Measurements from ENCODE around the gene EPB41L4B. TPM values are rescaled to one million over a fixed set of nuclear protein-coding genes. Genes with fewer than 3 reads are reported as not detected.
A peak's percentile ranks its signal among the peaks of the same experiment; 100 is the strongest.

EPB41L4B gene
- total and polyA plus RNA-seq, 2 of the 13 experiments (the other 11 are each of a cell fraction or from before 2014, with no cell fraction given): 17.6 to 22.1 TPM

GRCh38 chr9:109319626-109320241 lies 1.1 kb downstream of the EPB41L4B start:
- CTCF ChIA-PET (ENCODE audit: low intra/inter-chr PET ratio, low total read pairs): interaction anchor here (2.4 to 2.8 kb wide), 3 partner anchors 72 to 127 kb away, joined by 13 to 22 read pairs (median 19); no protein-coding TSS in a partner anchor
- POLR2A ChIA-PET: interaction anchor here (0.7 to 2.7 kb wide), 6 partner anchors 8 to 136 kb away, joined by 3 to 13 read pairs (median 4); no protein-coding TSS in a partner anchor
- peak; percentile 7 for ATAC-seq
- no peaks in the 10 kb centered on the region for H4K20me1 ChIP-seq (ENCODE audit: insufficient read depth, low read length)
- no peaks in the 10 kb centered on the region; a peak in 1 of 5 replicates for H3K27me3 ChIP-seq (ENCODE audit: control insufficient read depth in 1 of 2, insufficient read depth in 2 of 2, low read length in 2 of 2)
- H3K79me2 ChIP-seq (ENCODE audit: insufficient read depth, low read length): peaks cover 40% of the 10 kb centered on the region
- H2AFZ ChIP-seq (ENCODE audit: low read length): no peak overlapping the region
- peak overlapping the region; percentile 96 for H3K4me2 ChIP-seq (ENCODE audit: low read depth, low read length)
- in situ Hi-C loops (cut with HindIII; ENCODE audit: extremely low pct_ligation_motif_present, low pct_unique_long_range_greater_than_20kb): loop anchor here (5.0 kb wide), 2 partner anchors 72 to 127 kb away; no protein-coding TSS in a partner anchor
- DNase-seq (ENCODE audit: low spot score): no peak
- FAIRE-seq: no peak
- H3K9ac ChIP-seq (ENCODE audit: insufficient read depth, low read depth, low read length): peak overlapping the region; percentile 68
- peak overlapping the region; percentile 85 to 91 (median 90) for H3K4me3 ChIP-seq (replicated peaks in 1 of 3; ENCODE audit: insufficient read depth in 1 of 3, low read depth in 2 of 3, low read length in 3 of 3)
- BruUV-seq (replicated peaks): no TSS peak
- peaks cover 56% of the 10 kb centered on the region for H3K4me1 ChIP-seq (ENCODE audit: insufficient read depth, low read length)
- no peaks in the 10 kb centered on the region for H3K9me3 ChIP-seq (ENCODE audit: low read length)
- no peak overlapping the region for H3K27ac ChIP-seq (ENCODE audit: extremely low read length, insufficient read depth, low read length)
- intact Hi-C loops (cut with micrococcal nuclease; ENCODE audit: unreplicated experiment): loop anchor here (1.0 to 10.0 kb wide), 5 partner anchors 12 to 205 kb away; partner anchors contain the start of gene TMEM245
- WGBS (ENCODE audit: low lambda C conversion rate): under 1% methylated on average over 20 of the region's 42 CpGs
- no peaks in the 10 kb centered on the region for H3K36me3 ChIP-seq (replicated peaks in 1 of 2; ENCODE audit: control insufficient read depth in 1 of 2, insufficient read depth in 2 of 2, low read length in 2 of 2)
- TF ChIP-seq PHB2 (IDR thresholded peaks at IDR 0.05; ENCODE audit: partially characterized antibody): no peak
- 0 out of 2 replicates have a peak, but pooled peaks have one; percentile 7 for TF ChIP-seq PHF20 (CRISPR knock-in tag; IDR thresholded peaks at IDR 0.05)
- no peak for TF ChIP-seq ZNF282 (IDR thresholded peaks at IDR 0.05; ENCODE audit: partially characterized antibody)
- TF ChIP-seq PAF1 (CRISPR knock-in tag; IDR thresholded peaks at IDR 0.05): no peak
- 0 out of 2 replicates have a peak, but pooled peaks have one; percentile 21 for TF ChIP-seq ZBTB10 (CRISPR knock-in tag; IDR thresholded peaks at IDR 0.05; ENCODE audit: borderline replicate concordance)
- no peak for TF ChIP-seq BRCA1 (CRISPR knock-in tag; IDR thresholded peaks at IDR 0.05)
- peak; percentile 58; the same call in 1 of the 2 replicates for TF ChIP-seq ZNF547 (CRISPR knock-in tag; IDR thresholded peaks at IDR 0.05)
- no peak for TF ChIP-seq MEIS1 (CRISPR knock-in tag; IDR thresholded peaks at IDR 0.05; ENCODE audit: borderline replicate concordance)
- TF ChIP-seq AHDC1 (CRISPR knock-in tag; IDR thresholded peaks at IDR 0.05; ENCODE audit: borderline replicate concordance): 0 out of 2 replicates have a peak, but pooled peaks have one; percentile 37
- TF ChIP-seq ZNF597 (CRISPR knock-in tag; IDR thresholded peaks at IDR 0.05): no peak

All from HepG2 (cell line).